K562 (cell line): ENCODE results near the gene SLC37A2. TPM values are rescaled to one million over a fixed set of nuclear protein-coding genes. Genes with fewer than 3 reads are reported as not detected.
A peak's percentile ranks its signal among the peaks of the same experiment; 100 is the strongest.

ENCODE experiments used
- DEAF1 ChIP-seq: fragments of 450-650 bp; formaldehyde crosslinking; IDR thresholded peaks from 2 replicates; pipeline ENCODE4 v1.4.0; 2020; ENCODE audit warnings: mild to moderate bottlenecking, moderate library complexity
- ELF2 ChIP-seq: fragments of 250-450 bp; sonication (Bioruptor Pico); IDR thresholded peaks from 2 replicates; pipeline ENCODE4 v1.5.0; 2021; ENCODE audit warnings: mild to moderate bottlenecking
- KDM2B ChIP-seq: fragments of 250-450 bp; sonication (Bioruptor Pico); IDR thresholded peaks from 2 replicates; pipeline ENCODE4 v1.8.0; 2021; ENCODE audit warnings: mild to moderate bottlenecking, moderate library complexity
- KHSRP ChIP-seq: fragments of 450-650 bp; IDR thresholded peaks from 2 replicates; pipeline ENCODE4 v1.6.1; 2017
- MNT ChIP-seq, 2 experiments: fragments of 450-650 bp; conservative IDR thresholded peaks; 2 replicates each; pipeline ENCODE4 v1.6.1; 2017; ENCODE audit warnings: mild to moderate bottlenecking in 2 of 2, moderate library complexity in 2 of 2
- PKNOX1 ChIP-seq: fragments of 450-650 bp; IDR thresholded peaks from 2 replicates; pipeline ENCODE4 v1.6.1; 2016
- POLR2AphosphoS5 ChIP-seq: IDR thresholded peaks from 2 replicates; pipeline ENCODE4 v1.6.1; 2011; ENCODE audit warnings: mild to moderate bottlenecking, low read depth, low read length, moderate library complexity; ENCODE audit not compliant: control insufficient read depth, insufficient read depth
- POLR3A ChIP-seq: IDR thresholded peaks from 2 replicates; pipeline ENCODE4 v1.6.1; 2011; ENCODE audit warnings: borderline replicate concordance, mild to moderate bottlenecking, moderate library complexity; ENCODE audit not compliant: insufficient read length, insufficient read depth; ENCODE audit errors: extremely low read depth
- RBM17 ChIP-seq: fragments of 200-400 bp; formaldehyde crosslinking; IDR thresholded peaks from 2 replicates; pipeline ENCODE4 v1.6.1; 2017; ENCODE audit warnings: low read depth, mild to moderate bottlenecking, low read length, borderline replicate concordance
- SIN3A ChIP-seq, 2 experiments: fragments of 150-350 bp in 1 of 2; IDR thresholded peaks; 2 replicates each; pipeline ENCODE4 v1.6.1; 2011 to 2016; ENCODE audit warnings: borderline replicate concordance in 2 of 2, low read depth in 2 of 2, low read length in 2 of 2, mild to moderate bottlenecking in 2 of 2, moderate library complexity in 2 of 2; ENCODE audit not compliant: control insufficient read depth in 1 of 2
- TEAD1 ChIP-seq, 2 experiments: fragments of 450-650 bp in 1 of 2; sonication (generic) in 1 of 2; formaldehyde crosslinking; IDR thresholded peaks; 2 replicates each; pipeline versions ENCODE4 v1.4.0 to v1.8.0; 2020 to 2022; ENCODE audit warnings: mild to moderate bottlenecking in 2 of 2, missing genetic modification reagents in 1 of 2
- THRA ChIP-seq: fragments of 450-650 bp; IDR thresholded peaks from 2 replicates; pipeline ENCODE4 v1.6.1; 2017; ENCODE audit warnings: mild to moderate bottlenecking, moderate library complexity
- ZBTB34 ChIP-seq: fragments of 250-450 bp; sonication (Bioruptor Pico); IDR thresholded peaks from 2 replicates; pipeline ENCODE4 v1.8.0; 2021; ENCODE audit warnings: mild to moderate bottlenecking, moderate library complexity
- ZNF395 ChIP-seq: fragments of 200-800 bp; sonication (Bioruptor generic); IDR thresholded peaks from 2 replicates; pipeline ENCODE4 v1.6.1; 2017; ENCODE audit warnings: missing genetic modification characterization, missing compliant biosample characterization
- ZNF740 ChIP-seq, 3 experiments: fragments of 200-800 bp in 1 of 3; sonication (Bioruptor generic) in 1 of 3; sonication (generic) in 1 of 3; formaldehyde crosslinking in 1 of 3; IDR thresholded peaks; 2 replicates each; pipeline versions ENCODE4 v1.6.1 to v1.8.0; 2016 to 2022; ENCODE audit warnings: mild to moderate bottlenecking in 2 of 3, missing compliant biosample characterization in 2 of 3, missing genetic modification characterization in 2 of 3, missing genetic modification reagents in 1 of 3
- polyA plus RNA-seq, 8 experiments: library from polyadenylated mRNA; depleted of rRNA in 4 of 8; stranded (reverse) in 5 of 8; unstranded in 3 of 8; fragments of >200 nt; fragmentation: Nextera tagmentation in 2 of 8; fragmentation: Illumina TruSeq in 1 of 8; extraction: Ambion mirVana in 2 of 8; extraction: Trizol in 1 of 8; gene quantifications; 2 replicates each; pipeline versions ENCODE4 v1.2.1 to v1.2.3, GENCODE V29; 2011 to 2014; ENCODE audit warnings: inconsistent platforms in 1 of 8, missing spikeins in 1 of 8
- total RNA-seq, 7 experiments: library from RNA; depleted of rRNA in 6 of 7; stranded (reverse); fragments of >200 nt in 6 of 7; fragmentation: Illumina TruSeq in 2 of 7; extraction: Trizol in 2 of 7; gene quantifications; 2 replicates each; pipeline versions ENCODE4 v1.2.1 to v1.2.3, GENCODE V29; 2011 to 2021; ENCODE audit warnings: low replicate concordance in 1 of 7

SLC37A2 gene
- total and polyA plus RNA-seq, 9 of the 15 experiments (the other 6 are each of a cell fraction or from before 2014, with no cell fraction given) = 0.01 to 1.2 (median 0.52) TPM

- TF ChIP-seq PKNOX1 (peak; percentile 47; the same call in 1 of the 2 replicates), POLR3A (no peak), ZNF395 (CRISPR knock-in tag) (peak; percentile 85), TEAD1 (CRISPR knock-in tag; IDR thresholded peaks at IDR 0.05) (peak in 1 of 2 experiments; percentile 54; a peak in 1 of 4 replicates), SIN3A (IDR thresholded peaks at IDR 0.05; ENCODE audit: borderline replicate concordance in 2 of 2, control insufficient read depth in 1 of 2, low read depth in 2 of 2, low read length in 2 of 2) (peak in 1 of 2 experiments; percentile 18; a peak in 1 of 4 replicates), RBM17 (no peak), MNT (conservative IDR thresholded peaks at IDR 0.05) (peak; percentile 60 to 65), KHSRP (no peak), ZNF740 (CRISPR knock-in tag; IDR thresholded peaks at IDR 0.05) (peak; percentile 97), ZNF740 (tag; IDR thresholded peaks at IDR 0.05) (peak in 1 of 2 experiments; percentile 79; a peak in 2 of 4 replicates), KDM2B (no peak), POLR2AphosphoS5 (no peak), DEAF1 (0 out of 2 replicates have a peak, but pooled peaks have one; percentile 13), ELF2 (CRISPR knock-in tag) (no peak), THRA (no peak), ZBTB34 (CRISPR knock-in tag) (no peak)
Observed at GRCh38 chr11:125070699-125071254, 7.7 kb downstream of the SLC37A2 start (continued).
